Adipocyte (in vitro differentiated cells): ENCODE measurements around the gene RPS4Y2.

Source experiments
- DNase-seq: peaks from one replicate; pipeline ENCODE4 v3.0.0-alpha.2; 2015; ENCODE audit warnings: low read depth
- H3K27me3 ChIP-seq: replicated peaks from 2 replicates; pipeline ENCODE4 v1.7.0; 2013; ENCODE audit warnings: mild to moderate bottlenecking, low read length, moderate library complexity; ENCODE audit not compliant: control insufficient read depth, insufficient read depth
- H3K36me3 ChIP-seq: 2 replicates; pipeline ENCODE4 v1.7.0; 2013; ENCODE audit warnings: low read length, mild to moderate bottlenecking, moderate library complexity; ENCODE audit not compliant: control insufficient read depth, insufficient read depth, severe bottlenecking
- H3K4me1 ChIP-seq: 2 replicates; pipeline ENCODE4 v1.7.0; 2013; ENCODE audit warnings: mild to moderate bottlenecking, low read length, moderate library complexity; ENCODE audit not compliant: control insufficient read depth, insufficient read depth
- H3K4me3 ChIP-seq: 2 replicates; pipeline ENCODE4 v1.7.0; 2013; ENCODE audit warnings: mild to moderate bottlenecking, low read length, moderate library complexity
- H3K9ac ChIP-seq: 2 replicates; pipeline ENCODE4 v1.7.0; 2013; ENCODE audit warnings: mild to moderate bottlenecking, low read length, moderate library complexity
- H3K9me3 ChIP-seq: 2 replicates; pipeline ENCODE4 v1.7.0; 2013; ENCODE audit warnings: mild to moderate bottlenecking, low read length, moderate library complexity; ENCODE audit not compliant: control insufficient read depth

RPS4Y2 gene

GRCh38 chrY:20780104-20780654 is 24.3 kb downstream of the RPS4Y2 start:
- H3K4me1 ChIP-seq = no peaks in the 10 kb centered on the region
- no peak for DNase-seq
- no peaks in the 10 kb centered on the region for H3K9me3 ChIP-seq
- H3K9ac ChIP-seq = no peak overlapping the region
- no peaks in the 10 kb centered on the region for H3K36me3 ChIP-seq
- no peak overlapping the region for H3K4me3 ChIP-seq
- H3K27me3 ChIP-seq = no peaks in the 10 kb centered on the region

GRCh38 chrY:20780776-20781175 is 24.9 kb downstream of the RPS4Y2 start:
- DNase-seq = no peak
- H3K4me1 ChIP-seq = no peaks in the 10 kb centered on the region
- H3K9ac ChIP-seq = no peak overlapping the region
- no peaks in the 10 kb centered on the region for H3K36me3 ChIP-seq
- no peak overlapping the region for H3K4me3 ChIP-seq
- H3K27me3 ChIP-seq = no peaks in the 10 kb centered on the region
- no peaks in the 10 kb centered on the region for H3K9me3 ChIP-seq

GRCh38 chrY:20781408-20781807 is 25.5 kb downstream of the RPS4Y2 start:
- no peak overlapping the region for H3K4me3 ChIP-seq

GRCh38 chrY:20784965-20785364 is 29.1 kb downstream of the RPS4Y2 start:
- H3K9me3 ChIP-seq = no peaks in the 10 kb centered on the region
- H3K36me3 ChIP-seq = no peaks in the 10 kb centered on the region
- no peaks in the 10 kb centered on the region for H3K4me1 ChIP-seq
- no peak overlapping the region for H3K4me3 ChIP-seq
- H3K9ac ChIP-seq = no peak overlapping the region
- H3K27me3 ChIP-seq = no peaks in the 10 kb centered on the region
- DNase-seq = no peak

More at GRCh38 chrY:20781408-20781807, 25.5 kb downstream of the RPS4Y2 start:
- Histone ChIP-seq H3K27me3 (no peaks in the 10 kb centered on the region), H3K9me3 (no peaks in the 10 kb centered on the region), H3K4me1 (no peaks in the 10 kb centered on the region), H3K36me3 (no peaks in the 10 kb centered on the region), H3K9ac (no peak overlapping the region)
- DNase-seq = no peak

GRCh38 chrY:20787076-20787475 is 31.2 kb downstream of the RPS4Y2 start:
- no peaks in the 10 kb centered on the region for H3K4me1 ChIP-seq
- H3K9me3 ChIP-seq = no peaks in the 10 kb centered on the region
- DNase-seq = no peak
- no peaks in the 10 kb centered on the region for H3K36me3 ChIP-seq
- no peak overlapping the region for H3K4me3 ChIP-seq
- no peak overlapping the region for H3K9ac ChIP-seq
- no peaks in the 10 kb centered on the region for H3K27me3 ChIP-seq

GRCh38 chrY:20798351-20799049 is 42.6 kb downstream of the RPS4Y2 start:
- DNase-seq = no peak
- Histone ChIP-seq H3K4me3 (no peak overlapping the region), H3K27me3 (no peaks in the 10 kb centered on the region), H3K36me3 (no peaks in the 10 kb centered on the region), H3K9me3 (no peaks in the 10 kb centered on the region), H3K4me1 (no peaks in the 10 kb centered on the region), H3K9ac (no peak overlapping the region)

- Histone ChIP-seq H3K27me3 (no peaks in the 10 kb centered on the region), H3K4me3 (no peak overlapping the region), H3K36me3 (no peaks in the 10 kb centered on the region), H3K9ac (no peak overlapping the region), H3K9me3 (no peaks in the 10 kb centered on the region), H3K4me1 (no peaks in the 10 kb centered on the region)
- DNase-seq = no peak
These were observed 46.8 kb downstream of the RPS4Y2 start for GRCh38 chrY:20802659-20803058.

GRCh38 chrY:20806243-20806642 is 50.3 kb downstream of the RPS4Y2 start:
- Histone ChIP-seq H3K36me3 (no peaks in the 10 kb centered on the region), H3K4me1 (no peaks in the 10 kb centered on the region), H3K27me3 (no peaks in the 10 kb centered on the region), H3K4me3 (no peak overlapping the region), H3K9me3 (no peaks in the 10 kb centered on the region), H3K9ac (no peak overlapping the region)
- no peak for DNase-seq

- Histone ChIP-seq H3K27me3 (no peaks in the 10 kb centered on the region), H3K4me1 (no peaks in the 10 kb centered on the region), H3K4me3 (no peak overlapping the region), H3K9me3 (no peaks in the 10 kb centered on the region), H3K9ac (no peak overlapping the region), H3K36me3 (no peaks in the 10 kb centered on the region)
- DNase-seq = no peak
These were observed 57.6 kb downstream of the RPS4Y2 start for GRCh38 chrY:20813459-20813858.

GRCh38 chrY:20814794-20815193 is 58.9 kb downstream of the RPS4Y2 start:
- Histone ChIP-seq H3K36me3 (no peaks in the 10 kb centered on the region), H3K9ac (no peak overlapping the region), H3K27me3 (no peaks in the 10 kb centered on the region), H3K9me3 (no peaks in the 10 kb centered on the region), H3K4me3 (no peak overlapping the region), H3K4me1 (no peaks in the 10 kb centered on the region)
- no peak for DNase-seq

- Histone ChIP-seq H3K4me3 (no peak overlapping the region), H3K4me1 (no peaks in the 10 kb centered on the region), H3K9ac (no peak overlapping the region), H3K36me3 (no peaks in the 10 kb centered on the region), H3K27me3 (no peaks in the 10 kb centered on the region), H3K9me3 (no peaks in the 10 kb centered on the region)
- no peak for DNase-seq
These were observed 61.2 kb downstream of the RPS4Y2 start for GRCh38 chrY:20817067-20817466.
